Smooth muscle cell (in vitro differentiated cells): ENCODE measurements around the gene PRKCI. TPM values are rescaled to one million over a fixed set of nuclear protein-coding genes. Genes with fewer than 3 reads are reported as not detected.
A peak's percentile ranks its signal among the peaks of the same experiment; 100 is the strongest.

Source experiments
- DNase-seq: peaks from one replicate; lab custom pipeline; 2025; ENCODE audit not compliant: unreplicated experiment; lab: John Stamatoyannopoulos, UW
- H2AFZ ChIP-seq: fragments of 200-600 bp; sonication (generic); 2 replicates; pipeline ENCODE4 v1.6.0; 2016; ENCODE audit warnings: antibody characterized with exemption, low read depth, mild to moderate bottlenecking
- H3F3A ChIP-seq: fragments of 200-600 bp; sonication (generic); 2 replicates; pipeline ENCODE4 v1.6.0; 2017; ENCODE audit warnings: antibody characterized with exemption, low read depth
- H3K27ac ChIP-seq: fragments of 200-600 bp; sonication (generic); 2 replicates; pipeline ENCODE4 v1.5.1; 2016; ENCODE audit warnings: low read depth, mild to moderate bottlenecking
- H3K27me3 ChIP-seq: fragments of 200-600 bp; sonication (generic); 2 replicates; pipeline ENCODE4 v1.6.1; 2016; ENCODE audit warnings: low read depth, mild to moderate bottlenecking
- H3K36me3 ChIP-seq: fragments of 200-600 bp; sonication (generic); 2 replicates; pipeline ENCODE4 v1.5.1; 2016; ENCODE audit warnings: low read depth
- H3K4me1 ChIP-seq: fragments of 200-600 bp; sonication (generic); 2 replicates; pipeline ENCODE4 v1.5.1; 2016; ENCODE audit warnings: low read depth
- H3K4me2 ChIP-seq: fragments of 200-600 bp; sonication (generic); 2 replicates; pipeline ENCODE4 v1.6.0; 2016; ENCODE audit warnings: mild to moderate bottlenecking
- H3K4me3 ChIP-seq: fragments of 200-600 bp; sonication (generic); 2 replicates; pipeline ENCODE4 v1.5.1; 2016; ENCODE audit warnings: mild to moderate bottlenecking
- H3K79me2 ChIP-seq: fragments of 200-600 bp; sonication (generic); 2 replicates; pipeline ENCODE4 v1.6.0; 2016; ENCODE audit warnings: low read depth, mild to moderate bottlenecking
- H3K9ac ChIP-seq: fragments of 200-600 bp; sonication (generic); 2 replicates; pipeline ENCODE4 v1.6.0; 2016; ENCODE audit warnings: low read depth
- H3K9me3 ChIP-seq: fragments of 200-600 bp; sonication (generic); replicated peaks from 2 replicates; pipeline ENCODE4 v1.5.1; 2016; ENCODE audit warnings: low read depth
- H4K20me1 ChIP-seq: fragments of 200-600 bp; sonication (generic); 2 replicates; pipeline ENCODE4 v1.6.0; 2016; ENCODE audit warnings: low read depth
- WGBS: methylation state at CpG from one replicate; pipeline ENCODE4 v1.1.7; 2016; ENCODE audit warnings: low lambda C conversion rate; 5-methylcytosine and 5-hydroxymethylcytosine counted together
- polyA plus RNA-seq: library from polyadenylated mRNA; unstranded; fragments of >200 nt; fragmentation: Nextera tagmentation; extraction: Ambion mirVana; gene quantifications from 2 replicates; pipeline ENCODE4 v1.2.1, GENCODE V29; 2016
- total RNA-seq: library from RNA; depleted of rRNA; stranded (reverse); fragments of >200 nt; gene quantifications from 2 replicates; pipeline ENCODE4 v1.2.3, GENCODE V29; 2014
- TF ChIP-seq, protein P1 (sequence below): fragments of 200-600 bp; sonication (generic); IDR thresholded peaks from 2 replicates; pipeline ENCODE4 v1.5.1; 2017; ENCODE audit warnings: borderline replicate concordance, mild to moderate bottlenecking, antibody characterized with exemption; ENCODE audit not compliant: insufficient read depth, poor library complexity, severe bottlenecking

The PRKCI gene
- total and polyA plus RNA-seq, 2 experiments from 2014 or later = 20.0 to 62.6 TPM

GRCh38 chr3:170228093-170228766, 6.0 kb downstream of the PRKCI start:
- Histone ChIP-seq H3K27ac (peak overlapping the region; percentile 43), H3K4me3 (no peak overlapping the region), H3K79me2 (peaks cover 94% of the 10 kb centered on the region), H3K4me1 (peaks cover 28% of the 10 kb centered on the region), H3K4me2 (peak overlapping the region; percentile 62), H3F3A (no peaks in the 10 kb centered on the region), H3K36me3 (no peaks in the 10 kb centered on the region), H4K20me1 (peaks cover 82% of the 10 kb centered on the region), H3K9ac (no peak overlapping the region), H3K27me3 (no peaks in the 10 kb centered on the region), H3K9me3 (no peaks in the 10 kb centered on the region), H2AFZ (no peak overlapping the region)
- TF ChIP-seq, protein P1, sequence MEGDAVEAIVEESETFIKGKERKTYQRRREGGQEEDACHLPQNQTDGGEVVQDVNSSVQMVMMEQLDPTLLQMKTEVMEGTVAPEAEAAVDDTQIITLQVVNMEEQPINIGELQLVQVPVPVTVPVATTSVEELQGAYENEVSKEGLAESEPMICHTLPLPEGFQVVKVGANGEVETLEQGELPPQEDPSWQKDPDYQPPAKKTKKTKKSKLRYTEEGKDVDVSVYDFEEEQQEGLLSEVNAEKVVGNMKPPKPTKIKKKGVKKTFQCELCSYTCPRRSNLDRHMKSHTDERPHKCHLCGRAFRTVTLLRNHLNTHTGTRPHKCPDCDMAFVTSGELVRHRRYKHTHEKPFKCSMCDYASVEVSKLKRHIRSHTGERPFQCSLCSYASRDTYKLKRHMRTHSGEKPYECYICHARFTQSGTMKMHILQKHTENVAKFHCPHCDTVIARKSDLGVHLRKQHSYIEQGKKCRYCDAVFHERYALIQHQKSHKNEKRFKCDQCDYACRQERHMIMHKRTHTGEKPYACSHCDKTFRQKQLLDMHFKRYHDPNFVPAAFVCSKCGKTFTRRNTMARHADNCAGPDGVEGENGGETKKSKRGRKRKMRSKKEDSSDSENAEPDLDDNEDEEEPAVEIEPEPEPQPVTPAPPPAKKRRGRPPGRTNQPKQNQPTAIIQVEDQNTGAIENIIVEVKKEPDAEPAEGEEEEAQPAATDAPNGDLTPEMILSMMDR = no peak
- WGBS = 58% methylated on average over 2 of the region's 2 CpGs
- DNase-seq = no peak

DNA sequence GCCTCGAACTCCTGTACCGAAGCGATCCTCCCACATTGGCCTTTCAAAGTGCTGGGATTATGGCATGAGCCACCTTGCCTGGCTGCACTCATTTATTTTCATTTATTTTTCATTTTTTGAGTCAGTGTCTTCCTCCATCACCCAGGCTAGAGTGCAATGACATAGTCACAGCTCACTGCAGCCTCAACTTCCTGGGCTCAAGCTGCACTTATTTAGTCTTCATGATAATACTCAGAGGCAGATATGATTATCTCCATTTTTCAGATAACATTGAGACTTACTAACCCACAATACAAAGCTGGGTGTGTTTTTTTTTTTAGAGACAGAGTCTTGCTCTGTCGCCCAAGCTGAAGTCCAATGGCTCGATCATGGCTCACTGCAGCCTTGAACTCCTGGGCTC, 10.0 kb downstream of the PRKCI start:
- no peaks in the 10 kb centered on the region for H3F3A ChIP-seq
- H3K79me2 ChIP-seq = peaks cover 76% of the 10 kb centered on the region
- H4K20me1 ChIP-seq = peaks cover 59% of the 10 kb centered on the region
- H3K4me3 ChIP-seq = no peak overlapping the region
- no peak overlapping the region for H3K27ac ChIP-seq
- TF ChIP-seq, protein P1 = no peak
- H3K36me3 ChIP-seq = peaks cover 5% of the 10 kb centered on the region
- no peak overlapping the region for H3K4me2 ChIP-seq
- H3K4me1 ChIP-seq = peaks cover under 1% of the 10 kb centered on the region
- H3K9ac ChIP-seq = no peak overlapping the region
- H3K27me3 ChIP-seq = no peaks in the 10 kb centered on the region
- no peak overlapping the region for H2AFZ ChIP-seq
- no peaks in the 10 kb centered on the region for H3K9me3 ChIP-seq
- no peak for DNase-seq
- 76% methylated on average over 5 of the region's 5 CpGs for WGBS

GRCh38 chr3:170233530-170233929, 11.3 kb downstream of the PRKCI start:
- 54% methylated on average over 6 of the region's 6 CpGs for WGBS
- no peak for DNase-seq
- Histone ChIP-seq H2AFZ (no peak overlapping the region), H3K4me2 (peak overlapping the region; percentile 35), H3K9ac (no peak overlapping the region), H3K9me3 (no peaks in the 10 kb centered on the region), H3K27me3 (no peaks in the 10 kb centered on the region), H3K79me2 (peaks cover 69% of the 10 kb centered on the region), H3K36me3 (peaks cover 7% of the 10 kb centered on the region), H3K27ac (peak overlapping the region; percentile 0), H4K20me1 (peaks cover 47% of the 10 kb centered on the region), H3F3A (no peaks in the 10 kb centered on the region), H3K4me1 (no peaks in the 10 kb centered on the region), H3K4me3 (no peak overlapping the region)
- TF ChIP-seq, protein P1 = no peak

DNA sequence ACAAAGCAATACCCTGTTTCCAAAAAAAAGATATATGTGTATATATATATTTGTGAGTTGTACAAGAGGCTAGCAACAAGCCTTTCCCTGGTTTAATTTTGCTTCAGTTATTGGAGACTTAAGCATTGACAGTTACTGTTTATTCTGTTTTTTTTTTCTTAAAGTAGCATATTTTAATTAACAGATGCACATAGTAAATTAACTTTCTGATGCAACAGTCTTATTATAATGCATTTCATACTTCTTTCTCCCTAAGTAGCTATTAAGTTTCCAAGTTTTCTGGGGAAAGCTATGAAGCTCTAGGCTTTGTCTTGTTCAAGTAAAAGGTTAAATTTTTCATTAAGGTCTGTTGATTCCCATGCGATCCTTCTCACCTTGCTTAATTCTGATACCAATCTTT, 17.9 kb downstream of the PRKCI start:
- whole genome bisulfite sequencing = 95% methylated on average over 1 of the region's 1 CpG
- H3K79me2 ChIP-seq = peaks cover 25% of the 10 kb centered on the region
- no peak overlapping the region for H3K9ac ChIP-seq
- H3K27me3 ChIP-seq = no peaks in the 10 kb centered on the region
- H3K9me3 ChIP-seq = no peaks in the 10 kb centered on the region
- TF ChIP-seq, protein P1 = no peak
- peaks cover 35% of the 10 kb centered on the region for H4K20me1 ChIP-seq
- no peak overlapping the region for H2AFZ ChIP-seq
- DNase-seq = no peak
- no peaks in the 10 kb centered on the region for H3F3A ChIP-seq
- H3K4me1 ChIP-seq = no peaks in the 10 kb centered on the region
- H3K4me3 ChIP-seq = no peak overlapping the region
- peak overlapping the region; percentile 40 for H3K27ac ChIP-seq
- H3K4me2 ChIP-seq = peak overlapping the region; percentile 23
- peaks cover 13% of the 10 kb centered on the region for H3K36me3 ChIP-seq
